WTC11 (cell line): Measurements from ENCODE around the gene SON. TPM values are rescaled to one million over a fixed set of nuclear protein-coding genes. Genes with fewer than 3 reads are reported as not detected.
A peak's percentile ranks its signal among the peaks of the same experiment; 100 is the strongest.

Source experiments
- ATAC-seq: fragments of 200-7000 bp; cut with Tn5 transposase; 2 replicates; pipeline ENCODE4 v1.10.0; 2021; ENCODE audit warnings: mild to moderate bottlenecking, moderate library complexity
- CTCF ChIA-PET: fragments of 300-600 bp; sonication (Branson Sonifier 250); formaldehyde crosslinking; loops from one replicate; lab custom pipeline; 2021; ENCODE audit warnings: antibody characterized with exemption; lab: Charles Lee
- POLR2A ChIA-PET: fragments of 350-600 bp; sonication (Branson Sonifier 250); formaldehyde crosslinking; loops from one replicate; lab custom pipeline; 2021; ENCODE audit warnings: antibody characterized with exemption; lab: Charles Lee
- DNase-seq: peaks from one replicate; pipeline ENCODE4 v3.0.0; 2021; ENCODE audit warnings: low spot score
- H3K27ac Mint-ChIP-seq: 2 replicates; pipeline ENCODE4 v1.8.0; 2021; ENCODE audit warnings: mixed read lengths
- H3K27me3 Mint-ChIP-seq: 2 replicates; pipeline ENCODE4 v1.8.0; 2021; ENCODE audit warnings: low read depth, mild to moderate bottlenecking, moderate library complexity, mixed read lengths
- H3K36me3 Mint-ChIP-seq: 2 replicates; pipeline ENCODE4 v1.8.0; 2021; ENCODE audit warnings: mixed read lengths
- H3K4me1 Mint-ChIP-seq: 2 replicates; pipeline ENCODE4 v1.8.0; 2022; ENCODE audit warnings: mixed read lengths
- H3K4me3 Mint-ChIP-seq: 2 replicates; pipeline ENCODE4 v1.8.0; 2021; ENCODE audit warnings: mild to moderate bottlenecking, moderate library complexity, mixed read lengths
- H3K9me3 Mint-ChIP-seq: 2 replicates; pipeline ENCODE4 v1.8.0; 2021; ENCODE audit warnings: mixed read lengths
- ARID4B ChIP-seq: sonication (generic); formaldehyde crosslinking; IDR thresholded peaks from 2 replicates; pipeline ENCODE4 v1.8.0; 2023; ENCODE audit warnings: missing genetic modification reagents, mild to moderate bottlenecking, borderline replicate concordance
- ATF1 ChIP-seq: sonication (generic); formaldehyde crosslinking; IDR thresholded peaks from 2 replicates; pipeline ENCODE4 v1.8.1; 2023; ENCODE audit warnings: mild to moderate bottlenecking, moderate library complexity, missing genetic modification reagents
- CREM ChIP-seq: sonication (generic); formaldehyde crosslinking; IDR thresholded peaks from 2 replicates; pipeline ENCODE4 v1.8.1; 2022; ENCODE audit warnings: mild to moderate bottlenecking, missing genetic modification reagents, moderate library complexity
- ESRRA ChIP-seq: sonication (generic); formaldehyde crosslinking; IDR thresholded peaks from 2 replicates; pipeline ENCODE4 v1.8.1; 2022; ENCODE audit warnings: mild to moderate bottlenecking, missing genetic modification reagents, borderline replicate concordance
- FOXP4 ChIP-seq: sonication (generic); formaldehyde crosslinking; IDR thresholded peaks from 2 replicates; pipeline ENCODE4 v1.8.0; 2022; ENCODE audit warnings: mild to moderate bottlenecking, missing genetic modification reagents
- HMGXB4 ChIP-seq: sonication (generic); formaldehyde crosslinking; IDR thresholded peaks from 2 replicates; pipeline ENCODE4 v1.8.1; 2023; ENCODE audit warnings: mild to moderate bottlenecking, moderate library complexity, missing genetic modification reagents
- NR3C1 ChIP-seq: sonication (generic); formaldehyde crosslinking; conservative IDR thresholded peaks from 2 replicates; pipeline ENCODE4 v1.8.1; 2023; ENCODE audit warnings: low read depth, mild to moderate bottlenecking, missing genetic modification reagents
- OVOL2 ChIP-seq: fragments of 250-450 bp; sonication (Bioruptor Pico); IDR thresholded peaks from 2 replicates; pipeline ENCODE4 v1.9.0; 2021; ENCODE audit warnings: mild to moderate bottlenecking, borderline replicate concordance
- STAT6 ChIP-seq: sonication (generic); formaldehyde crosslinking; conservative IDR thresholded peaks from 2 replicates; pipeline ENCODE4 v1.8.1; 2023; ENCODE audit warnings: mild to moderate bottlenecking, low read depth, missing genetic modification reagents, moderate library complexity
- TEAD1 ChIP-seq: sonication (generic); formaldehyde crosslinking; IDR thresholded peaks from 2 replicates; pipeline ENCODE4 v1.8.0; 2022; ENCODE audit warnings: mild to moderate bottlenecking, missing genetic modification reagents
- ZBTB21 ChIP-seq: sonication (generic); formaldehyde crosslinking; IDR thresholded peaks from 2 replicates; pipeline ENCODE4 v1.8.1; 2023; ENCODE audit warnings: mild to moderate bottlenecking, missing genetic modification reagents, borderline replicate concordance
- ZNF232 ChIP-seq: sonication (generic); formaldehyde crosslinking; IDR thresholded peaks from 2 replicates; pipeline ENCODE4 v1.8.0; 2022; ENCODE audit warnings: mild to moderate bottlenecking, missing genetic modification reagents
- ZNF416 ChIP-seq: fragments of 250-450 bp; sonication (Bioruptor Pico); IDR thresholded peaks from 2 replicates; pipeline ENCODE4 v1.9.0; 2021; ENCODE audit warnings: mild to moderate bottlenecking, inconsistent platforms
- total RNA-seq: library from RNA; stranded (reverse); gene quantifications from 3 replicates; pipeline ENCODE4 v1.2.3, GENCODE V29; 2021

SON gene
- total RNA-seq, 1 experiment from 2014 or later = 309 TPM

- TF ChIP-seq ZBTB21 (CRISPR knock-in tag) = no peak
- no peak for TF ChIP-seq ATF1 (CRISPR knock-in tag)
- no peak for TF ChIP-seq STAT6 (CRISPR knock-in tag)
- 0 out of 2 replicates have a peak, but pooled peaks have one; percentile 37 for TF ChIP-seq ESRRA (CRISPR knock-in tag)
- 0 out of 2 replicates have a peak, but pooled peaks have one; percentile 31 for TF ChIP-seq TEAD1 (CRISPR knock-in tag)
- no peak for TF ChIP-seq OVOL2
- 0 out of 2 replicates have a peak, but pooled peaks have one; percentile 34 for TF ChIP-seq ZNF416 (CRISPR knock-in tag)
- TF ChIP-seq CREM (CRISPR knock-in tag) = 0 out of 2 replicates have a peak, but pooled peaks have one; percentile 40
- TF ChIP-seq NR3C1 (CRISPR knock-in tag) = no peak
- TF ChIP-seq ZNF232 (CRISPR knock-in tag) = no peak
These were observed 45.9 kb downstream of the SON start, which contains the start of gene DONSON (continued) for GRCh38 chr21:33588485-33589335.

- ATAC-seq = no peak
- TF ChIP-seq HMGXB4 (CRISPR knock-in tag) (no peak), FOXP4 (CRISPR knock-in tag) (no peak), ARID4B (CRISPR knock-in tag) (no peak), STAT6 (CRISPR knock-in tag) (no peak)
- TF ChIP-seq, all 79 proteins: peak for 0
- DNase-seq = no peak
- ChIA-PET POLR2A (interaction anchor here (0.7 kb wide), 1 partner anchor 399 kb away, joined by 4 read pairs; no protein-coding TSS in a partner anchor), CTCF (no interaction called here)
- Mint-ChIP-seq H3K27ac (no peak overlapping the region), H3K27me3 (no peaks in the 10 kb centered on the region), H3K4me1 (no peaks in the 10 kb centered on the region), H3K36me3 (peaks cover 27% of the 10 kb centered on the region), H3K4me3 (no peak overlapping the region), H3K9me3 (peaks cover 3% of the 10 kb centered on the region; the same call in 1 of the 2 replicates)
These were observed 55.2 kb downstream of the SON start for GRCh38 chr21:33598051-33598450.
